Tibial nerve (tissue), 4 donors: Measurements from ENCODE around the gene MAG. TPM values are rescaled to one million over a fixed set of nuclear protein-coding genes. Genes with fewer than 3 reads are reported as not detected.

ENCODE experiments used
- DNase-seq, 2 donors: peaks; one replicate each; pipeline ENCODE4 v3.0.0-alpha.2; 2019; ENCODE audit warnings: low spot score in 2 of 2
- H3K27ac ChIP-seq, 4 donors: fragments of 200-600 bp; sonication (generic) in 3 of 4; one replicate each; pipeline ENCODE4 v1.5.1; 2017 to 2019; ENCODE audit warnings: mild to moderate bottlenecking in 1 of 4
- H3K27me3 ChIP-seq, 2 donors: fragments of 200-600 bp; sonication (generic) in 1 of 2; one replicate each; pipeline versions ENCODE4 v1.5.1 to v1.6.0; 2017 to 2019
- H3K36me3 ChIP-seq, 3 donors: fragments of 200-600 bp; sonication (generic); one replicate each; pipeline ENCODE4 v1.5.1; 2018 to 2019
- H3K4me1 ChIP-seq, 4 donors: fragments of 200-600 bp; sonication (generic) in 3 of 4; one replicate each; pipeline ENCODE4 v1.5.1; 2017 to 2019
- H3K4me3 ChIP-seq, 4 donors: fragments of 200-600 bp; sonication (generic) in 3 of 4; one replicate each; pipeline ENCODE4 v1.5.1; 2017 to 2019; ENCODE audit warnings: mild to moderate bottlenecking in 1 of 4, moderate library complexity in 1 of 4
- H3K9me3 ChIP-seq, 4 donors: fragments of 200-600 bp; sonication (generic) in 3 of 4; one replicate each; pipeline ENCODE4 v1.5.1; 2017 to 2019
- EP300 ChIP-seq, 2 donors: sonication (generic); formaldehyde crosslinking; IDR thresholded peaks; one replicate each; pipeline ENCODE4 v1.6.1; 2017; ENCODE audit warnings: antibody characterized with exemption in 2 of 2, mild to moderate bottlenecking in 1 of 2
- POLR2A ChIP-seq, 2 donors: fragments of 450-650 bp; IDR thresholded peaks; one replicate each; pipeline ENCODE4 v1.6.1; 2017; ENCODE audit warnings: antibody characterized with exemption in 2 of 2, mild to moderate bottlenecking in 2 of 2, moderate library complexity in 2 of 2
- WGBS, 2 donors: methylation state at CpG; one replicate each; pipeline ENCODE4 v1.1.5; 2018; 5-methylcytosine and 5-hydroxymethylcytosine counted together
- total RNA-seq, 4 donors: library from RNA; depleted of rRNA; stranded (reverse); fragments of >200 nt; gene quantifications; one replicate each; pipeline ENCODE4 v1.1.0, GENCODE V29; 2016
- TF ChIP-seq, protein P1 (sequence below), 5 experiments: fragments of 200-600 bp in 3 of 5; fragments of 450-650 bp in 2 of 5; sonication (generic) in 3 of 5; IDR thresholded peaks; one replicate each; pipeline ENCODE4 v1.5.1; 2016 to 2019; ENCODE audit warnings: antibody characterized with exemption in 5 of 5, mild to moderate bottlenecking in 3 of 5, moderate library complexity in 2 of 5

MAG gene
- total RNA-seq, 4 donors from 2014 or later, result 31.8 to 49.6 (median 38.4) TPM

DNA sequence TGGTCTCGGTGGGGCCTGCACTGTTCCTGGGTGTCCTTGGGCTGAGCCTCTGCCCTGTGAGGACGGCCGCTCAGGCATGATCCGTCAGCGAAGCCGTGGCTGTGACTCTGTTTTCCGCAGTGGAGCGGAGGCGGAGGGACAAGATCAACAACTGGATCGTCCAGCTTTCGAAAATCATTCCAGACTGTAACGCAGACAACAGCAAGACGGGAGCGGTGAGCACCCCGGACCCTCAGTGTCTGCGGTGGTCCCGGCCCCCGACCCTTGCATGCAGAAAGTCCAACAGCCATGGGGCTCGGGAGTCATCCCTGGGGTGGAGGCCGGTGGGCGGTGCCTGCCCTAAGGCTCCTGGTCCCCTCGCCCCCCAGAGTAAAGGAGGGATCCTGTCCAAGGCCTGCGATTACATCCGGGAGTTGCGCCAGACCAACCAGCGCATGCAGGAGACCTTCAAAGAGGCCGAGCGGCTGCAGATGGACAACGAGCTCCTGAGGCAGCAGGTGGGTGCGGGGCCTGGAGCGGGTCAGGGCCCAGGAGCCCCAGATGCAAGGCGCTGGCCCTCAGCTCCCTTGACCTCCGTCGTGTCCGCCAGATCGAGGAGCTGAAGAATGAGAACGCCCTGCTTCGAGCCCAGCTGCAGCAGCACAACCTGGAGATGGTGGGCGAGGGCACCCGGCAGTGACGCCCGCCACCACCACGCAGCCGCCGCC lies 13.2 kb upstream of the MAG start:
- Histone ChIP-seq H3K36me3 (peaks cover 0 to 63% (median 7%) of the 10 kb centered on the region in 3 donors), H3K27me3 (no peaks in the 10 kb centered on the region), H3K4me1 (peaks cover 0 to 48% (median 2%) of the 10 kb centered on the region in 4 donors), H3K27ac (no peak overlapping the region), H3K4me3 (no peak overlapping the region), H3K9me3 (no peaks in the 10 kb centered on the region)
- no peak for TF ChIP-seq POLR2A (IDR thresholded peaks at IDR 0.05)
- TF ChIP-seq, protein P1, sequence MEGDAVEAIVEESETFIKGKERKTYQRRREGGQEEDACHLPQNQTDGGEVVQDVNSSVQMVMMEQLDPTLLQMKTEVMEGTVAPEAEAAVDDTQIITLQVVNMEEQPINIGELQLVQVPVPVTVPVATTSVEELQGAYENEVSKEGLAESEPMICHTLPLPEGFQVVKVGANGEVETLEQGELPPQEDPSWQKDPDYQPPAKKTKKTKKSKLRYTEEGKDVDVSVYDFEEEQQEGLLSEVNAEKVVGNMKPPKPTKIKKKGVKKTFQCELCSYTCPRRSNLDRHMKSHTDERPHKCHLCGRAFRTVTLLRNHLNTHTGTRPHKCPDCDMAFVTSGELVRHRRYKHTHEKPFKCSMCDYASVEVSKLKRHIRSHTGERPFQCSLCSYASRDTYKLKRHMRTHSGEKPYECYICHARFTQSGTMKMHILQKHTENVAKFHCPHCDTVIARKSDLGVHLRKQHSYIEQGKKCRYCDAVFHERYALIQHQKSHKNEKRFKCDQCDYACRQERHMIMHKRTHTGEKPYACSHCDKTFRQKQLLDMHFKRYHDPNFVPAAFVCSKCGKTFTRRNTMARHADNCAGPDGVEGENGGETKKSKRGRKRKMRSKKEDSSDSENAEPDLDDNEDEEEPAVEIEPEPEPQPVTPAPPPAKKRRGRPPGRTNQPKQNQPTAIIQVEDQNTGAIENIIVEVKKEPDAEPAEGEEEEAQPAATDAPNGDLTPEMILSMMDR (IDR thresholded peaks at IDR 0.05), result no peak
- TF ChIP-seq EP300 (IDR thresholded peaks at IDR 0.05), result no peak
- WGBS, 2 donors, result 83 to 86% methylated on average over 41 to 45 of the region's 45 CpGs
- DNase-seq, result no peak

DNA sequence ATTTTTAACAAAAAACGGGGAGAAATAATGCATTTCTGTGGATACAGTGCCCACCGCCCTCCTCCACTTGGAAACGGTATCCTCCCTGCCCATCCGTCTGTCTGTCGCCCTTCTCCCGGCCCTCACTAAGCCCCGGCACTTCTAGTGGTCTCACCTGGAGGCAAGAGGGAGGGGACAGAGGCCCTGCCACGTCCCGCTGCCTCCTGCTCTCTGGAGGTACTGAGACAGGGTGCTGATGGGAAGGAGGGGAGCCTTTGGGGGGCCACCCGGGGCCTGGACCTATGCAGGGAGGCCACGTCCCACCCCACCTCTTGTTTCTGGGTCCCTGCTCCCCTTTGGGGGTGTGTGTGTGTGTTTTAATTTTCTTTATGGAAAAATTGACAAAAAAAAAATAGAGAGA lies 12.6 kb upstream of the MAG start:
- no peaks in the 10 kb centered on the region for H3K27me3 ChIP-seq
- peaks cover 0 to 56% (median 7%) of the 10 kb centered on the region in 3 donors for H3K36me3 ChIP-seq
- H3K4me1 ChIP-seq, result peaks cover 0 to 42% (median 2%) of the 10 kb centered on the region in 4 donors
- TF ChIP-seq EP300 (IDR thresholded peaks at IDR 0.05) (no peak), POLR2A (IDR thresholded peaks at IDR 0.05) (no peak)
- TF ChIP-seq, protein P1 (IDR thresholded peaks at IDR 0.05), result no peak
- H3K27ac ChIP-seq, result no peak overlapping the region
- 73 to 88% methylated on average over 11 of the region's 11 CpGs for WGBS, 2 donors
- DNase-seq, result no peak
- H3K9me3 ChIP-seq, result no peaks in the 10 kb centered on the region
- no peak overlapping the region for H3K4me3 ChIP-seq

DNA sequence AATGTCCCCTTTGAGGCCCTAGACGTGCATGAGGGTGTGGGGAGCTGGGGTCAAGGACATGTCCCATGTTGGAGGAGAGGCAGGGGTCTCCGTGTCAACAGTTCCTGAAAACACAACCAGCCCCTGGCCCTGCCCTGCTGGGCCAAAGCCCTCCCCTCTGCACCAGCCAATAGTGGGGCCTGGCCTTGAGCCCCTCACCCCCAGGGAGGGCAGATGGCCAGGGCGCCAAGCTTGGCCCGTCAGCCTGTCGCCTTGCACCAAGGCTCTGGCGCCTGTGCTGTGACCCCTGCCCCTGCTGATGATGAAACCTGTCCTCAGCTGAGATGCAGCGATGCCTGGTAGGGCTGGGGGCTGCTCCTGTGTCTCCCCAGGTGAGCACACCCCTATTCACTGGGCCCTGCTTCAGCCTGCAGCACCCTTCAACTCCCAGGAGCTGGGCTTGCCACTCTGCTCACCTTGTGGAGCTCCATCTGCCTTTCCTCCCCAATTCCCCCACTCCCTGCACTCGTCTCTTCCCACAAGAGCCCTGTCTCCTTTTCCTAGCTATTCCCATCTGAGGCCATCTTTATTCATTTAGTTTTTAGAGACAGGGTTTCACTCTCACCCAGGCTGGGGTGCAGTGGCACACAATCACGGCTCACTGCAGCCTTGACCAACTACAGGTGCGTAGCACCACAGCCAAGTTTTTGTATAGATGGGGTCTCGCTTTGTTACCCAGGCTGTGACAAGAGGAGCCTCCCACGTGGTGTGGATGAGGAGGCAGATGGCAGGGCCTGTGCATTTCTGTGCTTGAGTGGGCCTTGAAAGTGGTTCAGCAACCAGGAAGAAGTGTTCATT lies 11.8 kb upstream of the MAG start:
- Histone ChIP-seq H3K27me3 (no peaks in the 10 kb centered on the region), H3K4me1 (peaks cover 0 to 40% (median 2%) of the 10 kb centered on the region in 4 donors), H3K36me3 (peaks cover 0 to 49% (median 7%) of the 10 kb centered on the region in 3 donors), H3K27ac (peak overlapping the region in 2 of 4 donors; percentile 14 to 34), H3K9me3 (no peaks in the 10 kb centered on the region), H3K4me3 (no peak overlapping the region)
- TF ChIP-seq, protein P1 (IDR thresholded peaks at IDR 0.05), result no peak
- TF ChIP-seq EP300 (IDR thresholded peaks at IDR 0.05) (no peak), POLR2A (IDR thresholded peaks at IDR 0.05) (no peak)
- no peak for DNase-seq
- WGBS, 2 donors, result 47 to 50% methylated on average over 9 to 12 of the region's 12 CpGs

DNA sequence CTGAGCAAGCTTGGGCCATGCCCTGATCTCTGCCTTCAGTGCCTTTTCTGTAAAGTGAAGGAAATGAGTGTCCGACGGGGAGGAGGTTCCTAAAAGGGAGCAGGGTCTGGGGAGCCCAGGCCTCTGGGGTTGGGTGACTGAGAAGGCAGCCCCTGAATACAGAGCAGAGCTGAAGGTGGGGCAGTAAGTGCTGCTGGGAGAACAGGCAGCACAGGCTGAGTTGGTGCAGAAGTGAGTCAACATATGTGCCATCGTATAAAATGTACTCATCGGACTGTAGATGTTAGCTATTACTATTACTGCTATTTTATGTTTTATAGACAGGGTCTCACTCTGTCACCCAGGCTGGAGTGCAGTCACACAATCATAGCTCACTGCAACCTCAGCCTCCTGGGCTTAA lies 10.7 kb upstream of the MAG start:
- DNase-seq, result no peak
- H3K4me1 ChIP-seq, result peaks cover 0 to 38% (median 2%) of the 10 kb centered on the region in 4 donors

More for the DNA sequence above, 10.7 kb upstream of the MAG start:
- no peak for TF ChIP-seq POLR2A (IDR thresholded peaks at IDR 0.05)
- no peak for TF ChIP-seq EP300 (IDR thresholded peaks at IDR 0.05)
- TF ChIP-seq, protein P1 (IDR thresholded peaks at IDR 0.05), result no peak
- Histone ChIP-seq H3K27me3 (no peaks in the 10 kb centered on the region), H3K9me3 (no peaks in the 10 kb centered on the region), H3K36me3 (peaks cover 0 to 38% (median 7%) of the 10 kb centered on the region in 3 donors), H3K27ac (peak overlapping the region in 2 of 4 donors; percentile 23 to 34), H3K4me3 (no peak overlapping the region)
- WGBS, 2 donors, result 55 to 56% methylated on average over 4 of the region's 4 CpGs
